A549 (cell line): ENCODE measurements around the gene TRIM24. TPM values are rescaled to one million over a fixed set of nuclear protein-coding genes. Genes with fewer than 3 reads are reported as not detected.

Source experiments
- ATAC-seq, 2 experiments: fragments of 200-7000 bp in 1 of 2; fragments of >200 bp in 1 of 2; cut with Nextera tagmentation in 1 of 2; cut with Tn5 transposase in 1 of 2; 3 replicates each; pipeline versions ENCODE4 v1.8.0 to v1.9.1; 2018 to 2020; ENCODE audit warnings: mild to moderate bottlenecking in 1 of 2, moderate library complexity in 1 of 2
- CTCF ChIA-PET: fragments of 300-600 bp; sonication (Branson Sonifier 250); formaldehyde crosslinking; extraction: SDS; loops from one replicate; lab custom pipeline; 2021; ENCODE audit warnings: antibody characterized with exemption, inconsistent platforms; lab: Yijun Ruan, JAX
- POLR2A ChIA-PET: fragments of 350-600 bp; formaldehyde crosslinking; extraction: SDS; loops from one replicate; lab custom pipeline; 2021; ENCODE audit warnings: antibody characterized with exemption, inconsistent platforms; lab: Yijun Ruan, JAX
- DNase-seq, 2 experiments: peaks; one replicate each; pipeline versions ENCODE4 v3.0.0 to v3.0.0-alpha.2; 2011 to 2016; ENCODE audit warnings: low read depth in 1 of 2, low spot score in 1 of 2
- FAIRE-seq: peaks from 2 replicates; lab custom pipeline; 2011; peaks lifted over from hg19 to GRCh38; lab: Jason Lieb, UNC
- H3K27ac ChIP-seq, 2 experiments: fragments of >200 bp; sonication (Bioruptor Twin); formaldehyde crosslinking; 3 replicates each; pipeline ENCODE4 v1.5.1; 2016 to 2017
- H3K4me1 ChIP-seq: fragments of >200 bp; sonication (Bioruptor Twin); formaldehyde crosslinking; 3 replicates; pipeline ENCODE4 v1.6.1; 2016
- H3K4me2 ChIP-seq: fragments of >200 bp; sonication (Bioruptor Twin); formaldehyde crosslinking; 3 replicates; pipeline ENCODE4 v1.6.1; 2016
- H3K4me3 ChIP-seq: fragments of >200 bp; sonication (Bioruptor Twin); formaldehyde crosslinking; 3 replicates; pipeline ENCODE4 v1.5.1; 2016
- H3K9me3 ChIP-seq: fragments of >200 bp; sonication (Bioruptor Twin); formaldehyde crosslinking; 3 replicates; pipeline ENCODE4 v1.6.1; 2016
- CBX2 ChIP-seq: fragments of 200-600 bp; sonication (generic); IDR thresholded peaks from 2 replicates; pipeline ENCODE4 v1.6.1; 2016; ENCODE audit warnings: low read depth, mild to moderate bottlenecking, borderline replicate concordance
- CEBPB ChIP-seq, 2 experiments: fragments of >200 bp in 1 of 2; sonication (Bioruptor Twin) in 1 of 2; formaldehyde crosslinking in 1 of 2; IDR thresholded peaks; 2 replicates each; pipeline ENCODE4 v1.6.1; 2012 to 2016
- CHD2 ChIP-seq: fragments of 150-350 bp; IDR thresholded peaks from 2 replicates; pipeline ENCODE4 v1.6.1; 2014; ENCODE audit warnings: low read length; ENCODE audit not compliant: partially characterized antibody
- EHF ChIP-seq: fragments of 250-450 bp; sonication (Bioruptor Pico); IDR thresholded peaks from 2 replicates; pipeline ENCODE4 v1.5.0; 2020; ENCODE audit warnings: mild to moderate bottlenecking
- FOSB ChIP-seq: fragments of 250-450 bp; sonication (Bioruptor Pico); IDR thresholded peaks from 2 replicates; pipeline ENCODE4 v1.5.0; 2020; ENCODE audit warnings: mild to moderate bottlenecking, moderate library complexity
- FOXS1 ChIP-seq: fragments of 250-450 bp; sonication (Bioruptor Pico); IDR thresholded peaks from 2 replicates; pipeline ENCODE4 v1.5.0; 2020; ENCODE audit warnings: mild to moderate bottlenecking, moderate library complexity
- HDAC2 ChIP-seq: fragments of 200-600 bp; sonication (generic); IDR thresholded peaks from 2 replicates; pipeline ENCODE4 v1.6.1; 2016
- HOXB13 ChIP-seq: fragments of 250-450 bp; sonication (Bioruptor Pico); IDR thresholded peaks from 2 replicates; pipeline ENCODE4 v1.5.0; 2020; ENCODE audit warnings: low read depth, mild to moderate bottlenecking, moderate library complexity
- MAFK ChIP-seq: fragments of 450-650 bp; IDR thresholded peaks from 2 replicates; pipeline ENCODE4 v1.6.1; 2014; ENCODE audit not compliant: partially characterized antibody
- MYC ChIP-seq: IDR thresholded peaks from 2 replicates; pipeline ENCODE4 v1.6.1; 2012; ENCODE audit warnings: mild to moderate bottlenecking, inconsistent platforms, low read length, improper control_type of control experiment, borderline replicate concordance
- POLR2A ChIP-seq: IDR thresholded peaks from 2 replicates; pipeline ENCODE4 v1.6.1; 2012; ENCODE audit warnings: mild to moderate bottlenecking, low read length
- RCOR1 ChIP-seq: fragments of 150-350 bp; IDR thresholded peaks from 2 replicates; pipeline ENCODE4 v1.6.1; 2014; ENCODE audit warnings: antibody characterized with exemption, low read length, low read depth
- SMC3 ChIP-seq: fragments of >200 bp; sonication (Bioruptor Twin); formaldehyde crosslinking; IDR thresholded peaks from 3 replicates; pipeline ENCODE4 v1.6.1; 2018; ENCODE audit warnings: inconsistent platforms
- SREBF2 ChIP-seq: fragments of 450-650 bp; IDR thresholded peaks from 2 replicates; pipeline ENCODE4 v1.6.1; 2014; ENCODE audit warnings: mild to moderate bottlenecking, moderate library complexity
- TP53 ChIP-seq: fragments of 250-450 bp; sonication (Bioruptor Pico); IDR thresholded peaks from 2 replicates; pipeline ENCODE4 v1.5.0; 2021; ENCODE audit warnings: mild to moderate bottlenecking, moderate library complexity
- WGBS: methylation state at CpG from one replicate; pipeline ENCODE4 v1.1.6; 2017; ENCODE audit errors: missing lambda C conversion rate; 5-methylcytosine and 5-hydroxymethylcytosine counted together
- polyA plus RNA-seq, 4 experiments: library from polyadenylated mRNA; depleted of rRNA in 3 of 4; stranded (reverse); fragments of >200 nt; fragmentation: RNase III in 1 of 4; extraction: RNeasy Plus Mini Kit Qiagen cat#74134 plus additional on column Dnase treatment in 1 of 4; gene quantifications; 2 replicates in 3 of 4; 3 replicates in 1 of 4; pipeline ENCODE4 v1.2.3, GENCODE V29; 2011 to 2017
- TF ChIP-seq, protein P1 (sequence below): fragments of 250-450 bp; sonication (Bioruptor Pico); IDR thresholded peaks from 2 replicates; pipeline ENCODE4 v1.5.0; 2020; ENCODE audit warnings: low read depth, mild to moderate bottlenecking, moderate library complexity
- TF ChIP-seq, protein P2 (sequence below): fragments of 200-600 bp; sonication (generic); IDR thresholded peaks from 2 replicates; pipeline ENCODE4 v1.6.1; 2016; ENCODE audit warnings: antibody characterized with exemption, mild to moderate bottlenecking, moderate library complexity
- TF ChIP-seq, protein P3 (sequence below): IDR thresholded peaks from 2 replicates; pipeline ENCODE4 v1.6.1; 2012; ENCODE audit warnings: low read depth, borderline replicate concordance

The TRIM24 gene
- polyA plus RNA-seq, 2 of the 4 experiments (the other 2 are of a cell fraction) = 8.3 to 11.6 TPM

DNA sequence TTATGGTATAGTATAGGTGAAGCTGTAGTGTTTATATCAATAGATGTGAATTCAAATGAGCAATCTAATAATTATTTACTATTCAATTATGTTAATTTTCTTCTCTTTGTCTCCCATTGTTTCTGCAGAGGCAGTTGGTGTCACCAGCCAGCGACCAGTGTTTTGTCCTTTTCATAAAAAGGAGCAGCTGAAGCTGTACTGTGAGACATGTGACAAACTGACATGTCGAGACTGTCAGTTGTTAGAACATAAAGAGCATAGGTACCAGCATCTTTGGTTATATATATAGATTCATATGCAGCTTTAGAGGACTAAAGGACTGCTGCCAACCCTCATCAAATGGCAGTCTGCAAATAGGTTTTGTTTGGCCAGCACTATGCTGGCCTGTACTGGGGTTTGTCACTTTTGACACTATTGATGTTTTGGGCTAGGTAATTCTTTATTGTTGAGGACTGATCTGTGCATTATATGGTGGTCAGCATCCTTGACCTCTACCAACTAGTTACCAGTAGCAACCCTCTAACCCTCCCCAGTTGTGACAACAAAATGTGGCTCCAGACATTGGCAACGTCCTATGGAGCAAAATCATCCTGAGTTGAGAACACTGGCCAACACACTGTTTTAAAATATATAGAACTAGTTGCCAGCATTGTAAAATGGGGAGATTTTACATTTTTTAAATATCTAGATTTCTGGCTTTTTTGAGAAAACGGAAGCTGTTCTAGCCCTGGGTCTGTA lies 59.2 kb downstream of the TRIM24 start (continued):
- TF ChIP-seq, protein P1, sequence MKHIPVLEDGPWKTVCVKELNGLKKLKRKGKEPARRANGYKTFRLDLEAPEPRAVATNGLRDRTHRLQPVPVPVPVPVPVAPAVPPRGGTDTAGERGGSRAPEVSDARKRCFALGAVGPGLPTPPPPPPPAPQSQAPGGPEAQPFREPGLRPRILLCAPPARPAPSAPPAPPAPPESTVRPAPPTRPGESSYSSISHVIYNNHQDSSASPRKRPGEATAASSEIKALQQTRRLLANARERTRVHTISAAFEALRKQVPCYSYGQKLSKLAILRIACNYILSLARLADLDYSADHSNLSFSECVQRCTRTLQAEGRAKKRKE (CRISPR knock-in tag) = no peak
- TF ChIP-seq EHF (CRISPR knock-in tag) (no peak), FOXS1 (CRISPR knock-in tag) (no peak)
- TF ChIP-seq, protein P2, sequence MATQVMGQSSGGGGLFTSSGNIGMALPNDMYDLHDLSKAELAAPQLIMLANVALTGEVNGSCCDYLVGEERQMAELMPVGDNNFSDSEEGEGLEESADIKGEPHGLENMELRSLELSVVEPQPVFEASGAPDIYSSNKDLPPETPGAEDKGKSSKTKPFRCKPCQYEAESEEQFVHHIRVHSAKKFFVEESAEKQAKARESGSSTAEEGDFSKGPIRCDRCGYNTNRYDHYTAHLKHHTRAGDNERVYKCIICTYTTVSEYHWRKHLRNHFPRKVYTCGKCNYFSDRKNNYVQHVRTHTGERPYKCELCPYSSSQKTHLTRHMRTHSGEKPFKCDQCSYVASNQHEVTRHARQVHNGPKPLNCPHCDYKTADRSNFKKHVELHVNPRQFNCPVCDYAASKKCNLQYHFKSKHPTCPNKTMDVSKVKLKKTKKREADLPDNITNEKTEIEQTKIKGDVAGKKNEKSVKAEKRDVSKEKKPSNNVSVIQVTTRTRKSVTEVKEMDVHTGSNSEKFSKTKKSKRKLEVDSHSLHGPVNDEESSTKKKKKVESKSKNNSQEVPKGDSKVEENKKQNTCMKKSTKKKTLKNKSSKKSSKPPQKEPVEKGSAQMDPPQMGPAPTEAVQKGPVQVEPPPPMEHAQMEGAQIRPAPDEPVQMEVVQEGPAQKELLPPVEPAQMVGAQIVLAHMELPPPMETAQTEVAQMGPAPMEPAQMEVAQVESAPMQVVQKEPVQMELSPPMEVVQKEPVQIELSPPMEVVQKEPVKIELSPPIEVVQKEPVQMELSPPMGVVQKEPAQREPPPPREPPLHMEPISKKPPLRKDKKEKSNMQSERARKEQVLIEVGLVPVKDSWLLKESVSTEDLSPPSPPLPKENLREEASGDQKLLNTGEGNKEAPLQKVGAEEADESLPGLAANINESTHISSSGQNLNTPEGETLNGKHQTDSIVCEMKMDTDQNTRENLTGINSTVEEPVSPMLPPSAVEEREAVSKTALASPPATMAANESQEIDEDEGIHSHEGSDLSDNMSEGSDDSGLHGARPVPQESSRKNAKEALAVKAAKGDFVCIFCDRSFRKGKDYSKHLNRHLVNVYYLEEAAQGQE = no peak

DNA sequence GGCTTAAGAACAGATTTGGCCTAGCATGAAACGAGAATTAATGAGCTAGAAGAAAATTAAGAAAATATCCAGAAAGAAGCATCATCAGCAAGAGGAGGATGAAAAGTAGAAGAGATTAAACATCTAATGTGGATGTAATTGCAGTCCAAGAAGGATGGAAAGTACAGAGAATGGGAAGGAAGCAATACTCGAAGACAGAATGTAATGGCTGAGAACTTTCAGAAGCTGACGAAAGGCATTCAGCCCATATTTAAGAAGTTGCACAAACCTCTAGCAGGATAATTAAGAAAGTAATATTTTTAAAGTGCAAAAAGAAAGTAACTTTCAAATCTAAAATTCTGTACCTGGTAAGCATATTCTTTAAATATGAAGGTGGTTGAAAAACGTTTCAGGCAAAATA lies 60.7 kb downstream of the TRIM24 start:
- 77% methylated on average over 4 of the region's 4 CpGs for WGBS
- H3K4me3 ChIP-seq = no peak overlapping the region
- TF ChIP-seq CEBPB (IDR thresholded peaks at IDR 0.05) = no peak
- TF ChIP-seq SREBF2 = no peak
- TF ChIP-seq RCOR1 = no peak
- TF ChIP-seq POLR2A = no peak
- DNase-seq = no peak
- no peak overlapping the region for H3K27ac ChIP-seq
- ChIA-PET CTCF (interaction anchor here (1.4 kb wide), 1 partner anchor 11 kb away, joined by 5 read pairs; no protein-coding TSS in a partner anchor), POLR2A (no interaction called here)
- no peak for ATAC-seq
- H3K4me2 ChIP-seq = no peak overlapping the region
- peaks cover 6% of the 10 kb centered on the region; the same call in 2 of the 3 replicates for H3K9me3 ChIP-seq
- no peak for FAIRE-seq
- H3K4me1 ChIP-seq = no peaks in the 10 kb centered on the region

DNA sequence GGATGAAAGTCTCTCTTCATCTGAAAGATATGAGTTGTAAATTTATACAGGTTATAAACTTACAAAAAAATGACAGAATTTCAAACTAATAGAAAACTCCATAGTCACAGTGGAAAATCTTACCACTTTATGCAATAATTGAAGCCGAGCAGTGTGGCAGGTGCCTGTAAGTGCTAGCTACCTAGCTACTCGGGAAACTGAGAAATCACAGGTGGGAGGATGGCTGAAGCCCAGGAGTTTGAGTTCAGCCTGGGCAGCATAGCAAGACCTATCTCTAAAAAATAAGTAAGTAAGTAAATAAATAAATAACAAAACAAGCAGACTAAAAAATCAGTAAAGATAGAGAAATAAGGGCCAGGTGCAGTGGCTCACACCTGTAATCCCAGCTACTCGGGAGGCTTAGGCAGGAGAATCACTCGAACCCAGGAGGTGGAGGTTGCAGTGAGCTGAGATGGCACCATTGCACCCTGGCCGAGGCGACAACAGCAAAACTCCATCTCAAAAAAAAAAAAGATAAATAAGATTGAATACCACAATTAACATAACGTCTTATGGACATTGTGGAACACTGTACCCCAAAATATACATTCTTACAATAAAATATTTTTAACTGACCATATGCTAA lies 61.9 kb downstream of the TRIM24 start:
- CTCF ChIA-PET = interaction anchor here (0.7 kb wide), 1 partner anchor 728 kb away, joined by 4 read pairs; no protein-coding TSS in a partner anchor
- H3K9me3 ChIP-seq = peaks cover 18% of the 10 kb centered on the region
- WGBS = 93% methylated on average over 7 of the region's 7 CpGs
- no peak overlapping the region for H3K27ac ChIP-seq
- TF ChIP-seq, protein P1 (CRISPR knock-in tag) = no peak
- TF ChIP-seq CHD2 (no peak), MYC (no peak), TP53 (CRISPR knock-in tag) (no peak)
- ATAC-seq (no peak), DNase-seq (no peak), FAIRE-seq (no peak)
- H3K4me3 ChIP-seq = no peak overlapping the region
- H3K4me2 ChIP-seq = no peak overlapping the region
- POLR2A ChIA-PET = no interaction called here
- no peaks in the 10 kb centered on the region for H3K4me1 ChIP-seq

DNA sequence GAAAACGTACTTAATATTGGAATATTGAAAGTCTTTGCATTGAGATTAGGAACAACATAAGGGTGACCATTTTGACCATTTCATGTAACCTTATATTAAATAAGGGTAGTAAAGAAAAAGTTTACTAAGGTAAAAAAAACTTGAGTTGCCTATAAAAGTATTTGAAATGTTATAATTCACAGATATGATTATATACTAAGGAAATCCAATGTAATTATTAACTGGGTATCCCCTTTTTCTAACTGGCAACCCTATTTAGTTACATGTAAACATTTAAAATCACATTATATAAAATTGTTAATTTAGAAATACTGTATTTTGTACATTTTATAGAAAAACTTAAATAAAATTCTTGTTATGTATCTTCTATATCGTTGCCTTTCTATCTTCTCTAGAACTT lies 64.2 kb downstream of the TRIM24 start:
- H3K4me3 ChIP-seq = no peak overlapping the region
- CTCF ChIA-PET = no interaction called here
- FAIRE-seq (no peak), ATAC-seq (no peak), DNase-seq (no peak)
- H3K4me1 ChIP-seq = no peaks in the 10 kb centered on the region
- peaks cover 35% of the 10 kb centered on the region for H3K9me3 ChIP-seq
- H3K4me2 ChIP-seq = no peak overlapping the region
- WGBS = 90% methylated on average over 2 of the region's 2 CpGs
- H3K27ac ChIP-seq = no peak overlapping the region
- TF ChIP-seq CHD2 (no peak), HDAC2 (no peak), CBX2 (no peak), FOSB (CRISPR knock-in tag) (no peak), SMC3 (no peak), HOXB13 (CRISPR knock-in tag) (no peak), MAFK (no peak)
- TF ChIP-seq, protein P3, sequence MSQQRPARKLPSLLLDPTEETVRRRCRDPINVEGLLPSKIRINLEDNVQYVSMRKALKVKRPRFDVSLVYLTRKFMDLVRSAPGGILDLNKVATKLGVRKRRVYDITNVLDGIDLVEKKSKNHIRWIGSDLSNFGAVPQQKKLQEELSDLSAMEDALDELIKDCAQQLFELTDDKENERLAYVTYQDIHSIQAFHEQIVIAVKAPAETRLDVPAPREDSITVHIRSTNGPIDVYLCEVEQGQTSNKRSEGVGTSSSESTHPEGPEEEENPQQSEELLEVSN = no peak
- TF ChIP-seq, protein P1 (CRISPR knock-in tag) = no peak
- TF ChIP-seq, all 56 proteins: peak for 0
- POLR2A ChIA-PET = no interaction called here
